Fibroblast of lung (primary cell): Measurements from ENCODE around the gene CRTC1. TPM values are rescaled to one million over a fixed set of nuclear protein-coding genes. Genes with fewer than 3 reads are reported as not detected.

Experiments
- DNase-seq, 2 donors: peaks; one replicate each; pipeline versions ENCODE4 v3.0.0 to v3.0.0-alpha.2; 2010; ENCODE audit warnings: low read depth in 2 of 2
- H2AFZ ChIP-seq: 2 replicates; pipeline ENCODE4 v1.5.1; 2012; ENCODE audit warnings: low read length, control low read depth, inconsistent platforms
- H3K27ac ChIP-seq: 2 replicates; pipeline ENCODE4 v1.5.1; 2011; ENCODE audit warnings: low read length, control low read depth; ENCODE audit not compliant: insufficient read depth
- H3K27me3 ChIP-seq: 2 replicates; pipeline ENCODE4 v1.5.1; 2011; ENCODE audit warnings: mild to moderate bottlenecking, low read length; ENCODE audit not compliant: control insufficient read depth, insufficient read depth
- H3K36me3 ChIP-seq: 2 replicates; pipeline ENCODE4 v1.5.1; 2011; ENCODE audit warnings: low read length; ENCODE audit not compliant: control insufficient read depth, insufficient read depth
- H3K4me1 ChIP-seq: 2 replicates; pipeline ENCODE4 v1.5.1; 2011; ENCODE audit warnings: low read length; ENCODE audit not compliant: control insufficient read depth, insufficient read depth; ENCODE audit errors: extremely low read depth
- H3K4me2 ChIP-seq: 2 replicates; pipeline ENCODE4 v1.5.1; 2011; ENCODE audit warnings: low read length, control low read depth; ENCODE audit not compliant: insufficient read depth; ENCODE audit errors: extremely low read depth
- H3K4me3 ChIP-seq, 4 experiments: fragments of 200-600 bp in 1 of 4; sonication (generic) in 1 of 4; replicated peaks in 1 of 4; 2 replicates each; pipeline ENCODE4 v1.5.1; 2011 to 2016; ENCODE audit warnings: low read length in 4 of 4, low read depth in 3 of 4, mild to moderate bottlenecking in 3 of 4, control low read depth in 2 of 4, inconsistent platforms in 1 of 4, mixed read lengths in 1 of 4; ENCODE audit not compliant: insufficient read depth in 1 of 4; ENCODE audit errors: control extremely low read depth in 1 of 4
- H3K79me2 ChIP-seq: 2 replicates; pipeline ENCODE4 v1.5.1; 2012; ENCODE audit warnings: mild to moderate bottlenecking, low read length, inconsistent platforms; ENCODE audit not compliant: control insufficient read depth, insufficient read depth
- H3K9ac ChIP-seq: 2 replicates; pipeline ENCODE4 v1.5.1; 2011; ENCODE audit warnings: mild to moderate bottlenecking, low read length, control low read depth; ENCODE audit not compliant: insufficient read depth
- H3K9me3 ChIP-seq: 2 replicates; pipeline ENCODE4 v1.5.1; 2012; ENCODE audit warnings: low read depth, low read length; ENCODE audit not compliant: control insufficient read depth, insufficient read depth
- H4K20me1 ChIP-seq: 2 replicates; pipeline ENCODE4 v1.5.1; 2011; ENCODE audit warnings: low read length; ENCODE audit not compliant: control insufficient read depth, insufficient read depth; ENCODE audit errors: extremely low read depth
- CTCF ChIP-seq, 2 donors: IDR thresholded peaks in 1 of 2; conservative IDR thresholded peaks in 1 of 2; 1 replicate in 1 of 2; 2 replicates in 1 of 2; pipeline ENCODE4 v1.5.1; 2011 to 2012; ENCODE audit warnings: low read length in 2 of 2, control low read depth in 1 of 2, inconsistent platforms in 1 of 2, low read depth in 1 of 2, mild to moderate bottlenecking in 1 of 2
- EZH2 ChIP-seq: IDR thresholded peaks from 2 replicates; pipeline ENCODE4 v1.5.1; 2012; ENCODE audit warnings: low read length, control low read depth, mild to moderate bottlenecking; ENCODE audit errors: missing control alignments
- polyA plus RNA-seq, 2 donors: library from polyadenylated mRNA; depleted of rRNA in 1 of 2; stranded (reverse) in 1 of 2; unstranded in 1 of 2; fragments of >200 nt; gene quantifications; 2 replicates each; pipeline ENCODE4 v1.2.1, GENCODE V29; 2011 to 2012; ENCODE audit warnings: missing spikeins in 1 of 2
- total RNA-seq: library from RNA; depleted of rRNA; stranded (reverse); fragments of >200 nt; gene quantifications from 2 replicates; pipeline ENCODE4 v1.2.1, GENCODE V29; 2014

CRTC1 gene
- total and polyA plus RNA-seq, 2 donors (not counting 1 experiment from before 2014, with no cell fraction given): 1.2 to 2.0 TPM

GRCh38 chr19:18800636-18801035 is 117.2 kb downstream of the CRTC1 start:
- H3K4me1 ChIP-seq: no peaks in the 10 kb centered on the region
- no peak overlapping the region for H2AFZ ChIP-seq
- H3K9me3 ChIP-seq: no peaks in the 10 kb centered on the region
- H3K4me3 ChIP-seq: no peak overlapping the region
- no peaks in the 10 kb centered on the region for H3K79me2 ChIP-seq
- no peaks in the 10 kb centered on the region for H3K36me3 ChIP-seq
- H3K27me3 ChIP-seq: peaks cover 15% of the 10 kb centered on the region
- no peak overlapping the region for H3K27ac ChIP-seq
- no peak for DNase-seq
- no peak overlapping the region for H3K9ac ChIP-seq
- TF ChIP-seq CTCF (conservative IDR thresholded peaks at IDR 0.05 in 1 of 2, IDR thresholded peaks at IDR 0.05 in 1 of 2; ENCODE audit: low read depth in 1 of 2, low read length in 2 of 2): no peak
- TF ChIP-seq EZH2: no peak
- H4K20me1 ChIP-seq: no peaks in the 10 kb centered on the region
- no peak overlapping the region for H3K4me2 ChIP-seq

- Histone ChIP-seq H3K4me3 (no peak overlapping the region), H3K27ac (no peak overlapping the region), H3K9ac (no peak overlapping the region), H3K9me3 (no peaks in the 10 kb centered on the region), H3K4me2 (no peak overlapping the region), H3K79me2 (no peaks in the 10 kb centered on the region), H3K36me3 (no peaks in the 10 kb centered on the region), H3K27me3 (peaks cover 15% of the 10 kb centered on the region), H2AFZ (no peak overlapping the region), H4K20me1 (no peaks in the 10 kb centered on the region), H3K4me1 (no peaks in the 10 kb centered on the region)
- DNase-seq: no peak
- TF ChIP-seq EZH2 (no peak), CTCF (conservative IDR thresholded peaks at IDR 0.05 in 1 of 2, IDR thresholded peaks at IDR 0.05 in 1 of 2; ENCODE audit: low read depth in 1 of 2, low read length in 2 of 2) (no peak)
These were observed 118.9 kb downstream of the CRTC1 start for GRCh38 chr19:18802354-18802753.

- H3K4me2 ChIP-seq: no peak overlapping the region
- no peak for DNase-seq
- H3K4me1 ChIP-seq: no peaks in the 10 kb centered on the region
- H3K36me3 ChIP-seq: no peaks in the 10 kb centered on the region
- no peaks in the 10 kb centered on the region for H4K20me1 ChIP-seq
- H3K27ac ChIP-seq: no peak overlapping the region
- no peak overlapping the region for H2AFZ ChIP-seq
- H3K27me3 ChIP-seq: peaks cover 15% of the 10 kb centered on the region
- no peaks in the 10 kb centered on the region for H3K79me2 ChIP-seq
- H3K9ac ChIP-seq: no peak overlapping the region
- H3K4me3 ChIP-seq: no peak overlapping the region
- TF ChIP-seq CTCF (conservative IDR thresholded peaks at IDR 0.05 in 1 of 2, IDR thresholded peaks at IDR 0.05 in 1 of 2; ENCODE audit: low read depth in 1 of 2, low read length in 2 of 2) (no peak), EZH2 (no peak)
- no peaks in the 10 kb centered on the region for H3K9me3 ChIP-seq
These were observed 120.2 kb downstream of the CRTC1 start for GRCh38 chr19:18803550-18804138.
